HG03103 (cell line): ENCODE data around the gene RSPH6A.

Experiments
- ATAC-seq: cut with Tn5 transposase; IDR thresholded peaks from one replicate; pipeline ENCODE4 v1.9.1; 2021; ENCODE audit warnings: low read depth; ENCODE audit not compliant: unreplicated experiment

The RSPH6A gene

DNA sequence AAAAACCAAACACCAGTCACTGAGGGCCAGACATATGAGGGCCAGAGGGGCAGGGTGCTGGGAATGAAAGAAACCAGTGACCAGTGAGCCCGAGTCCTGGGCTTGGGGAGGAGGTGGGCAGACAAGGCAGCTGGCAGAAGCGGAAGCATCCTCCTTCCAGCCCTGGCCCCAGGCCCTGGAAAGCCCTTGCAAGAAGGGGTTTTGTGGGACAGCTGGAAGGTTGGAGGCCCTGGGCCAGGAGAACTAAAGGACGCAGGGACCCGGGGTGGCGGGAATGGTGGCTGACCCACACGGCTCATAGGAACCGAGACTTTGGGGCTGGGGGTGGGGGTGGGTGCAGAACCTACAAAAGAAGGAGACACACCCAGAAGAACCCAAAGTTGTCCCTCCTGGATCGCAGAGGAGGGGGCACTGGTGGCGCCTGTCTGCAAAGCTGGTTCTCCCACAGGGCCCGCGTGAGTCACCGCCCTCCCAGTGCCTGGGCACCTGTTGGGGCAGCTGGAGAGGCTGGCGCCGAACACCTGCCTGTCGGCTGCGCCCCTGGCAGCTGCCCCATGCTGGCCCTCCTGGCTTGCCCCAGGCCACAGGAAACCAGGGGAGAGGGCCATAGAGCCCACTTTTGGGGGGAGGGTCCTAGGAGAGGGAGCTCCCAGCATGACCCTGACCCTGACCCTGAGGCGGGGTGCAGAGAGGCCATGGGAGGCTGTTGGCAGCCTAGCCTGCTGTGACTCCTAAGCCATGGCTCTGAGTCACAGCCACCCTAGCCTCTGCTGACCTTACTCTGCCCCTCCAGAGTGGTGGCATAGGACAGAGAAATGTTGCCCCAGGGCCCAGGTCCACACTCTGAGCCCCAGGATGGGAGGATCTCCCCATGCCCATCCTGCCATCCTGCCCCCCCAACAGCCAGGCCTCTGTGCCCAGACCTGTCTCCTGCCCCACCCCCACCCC is 33.6 kb downstream of the RSPH6A start:
- ATAC-seq: no peak

DNA sequence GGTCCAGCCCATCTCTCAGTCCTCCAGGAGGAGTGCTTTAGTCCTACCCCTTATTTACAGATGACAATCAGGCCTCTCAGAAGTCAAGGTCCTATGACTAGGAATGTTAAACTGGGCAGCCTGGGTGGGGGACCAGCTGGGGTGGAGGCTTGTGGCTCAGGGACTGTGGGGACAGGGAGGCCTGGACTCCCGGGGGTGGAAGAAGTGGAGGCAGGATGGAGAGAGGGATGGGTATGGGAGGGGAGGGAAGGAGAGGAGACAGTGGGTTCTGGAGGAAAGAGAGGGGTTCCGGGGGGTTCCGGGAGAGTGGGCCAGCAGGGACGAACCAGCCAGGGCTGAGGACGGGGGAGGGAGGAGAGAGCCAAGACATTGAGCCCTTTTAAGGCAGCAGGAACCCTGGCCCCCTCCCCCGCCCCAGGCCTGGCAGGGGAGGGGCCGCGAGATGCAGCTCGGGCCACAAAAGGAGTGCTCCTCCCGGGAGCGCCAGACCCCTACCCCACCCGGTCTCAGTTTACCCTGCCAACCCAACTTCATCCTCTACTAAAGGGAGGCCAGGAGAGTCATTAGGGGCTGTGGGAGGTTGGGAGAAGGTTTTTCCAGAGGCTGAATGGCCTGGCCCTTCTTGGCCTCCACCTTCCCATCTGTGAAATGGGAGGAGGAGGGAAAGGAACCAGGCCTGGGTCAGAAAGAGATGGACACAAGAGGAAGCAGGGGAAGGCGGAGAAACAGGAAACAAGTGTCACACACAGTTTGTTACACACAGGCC is 34.5 kb downstream of the RSPH6A start:
- ATAC-seq: no peak

DNA sequence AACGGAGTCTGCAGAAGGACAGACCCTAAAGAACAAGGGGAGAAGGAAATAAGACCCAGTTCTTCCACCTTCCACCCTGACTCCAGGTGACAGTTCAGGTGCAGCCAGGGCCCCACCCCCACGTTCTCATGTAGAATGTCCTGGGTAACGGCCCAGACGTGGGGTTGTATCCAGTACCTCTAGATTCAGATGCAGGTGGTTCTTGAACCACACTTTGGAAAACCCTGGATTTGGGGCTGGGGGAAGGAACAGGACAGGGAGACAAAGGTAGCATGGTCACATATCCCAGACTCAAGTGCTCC is 35.0 kb downstream of the RSPH6A start:
- no peak for ATAC-seq

DNA sequence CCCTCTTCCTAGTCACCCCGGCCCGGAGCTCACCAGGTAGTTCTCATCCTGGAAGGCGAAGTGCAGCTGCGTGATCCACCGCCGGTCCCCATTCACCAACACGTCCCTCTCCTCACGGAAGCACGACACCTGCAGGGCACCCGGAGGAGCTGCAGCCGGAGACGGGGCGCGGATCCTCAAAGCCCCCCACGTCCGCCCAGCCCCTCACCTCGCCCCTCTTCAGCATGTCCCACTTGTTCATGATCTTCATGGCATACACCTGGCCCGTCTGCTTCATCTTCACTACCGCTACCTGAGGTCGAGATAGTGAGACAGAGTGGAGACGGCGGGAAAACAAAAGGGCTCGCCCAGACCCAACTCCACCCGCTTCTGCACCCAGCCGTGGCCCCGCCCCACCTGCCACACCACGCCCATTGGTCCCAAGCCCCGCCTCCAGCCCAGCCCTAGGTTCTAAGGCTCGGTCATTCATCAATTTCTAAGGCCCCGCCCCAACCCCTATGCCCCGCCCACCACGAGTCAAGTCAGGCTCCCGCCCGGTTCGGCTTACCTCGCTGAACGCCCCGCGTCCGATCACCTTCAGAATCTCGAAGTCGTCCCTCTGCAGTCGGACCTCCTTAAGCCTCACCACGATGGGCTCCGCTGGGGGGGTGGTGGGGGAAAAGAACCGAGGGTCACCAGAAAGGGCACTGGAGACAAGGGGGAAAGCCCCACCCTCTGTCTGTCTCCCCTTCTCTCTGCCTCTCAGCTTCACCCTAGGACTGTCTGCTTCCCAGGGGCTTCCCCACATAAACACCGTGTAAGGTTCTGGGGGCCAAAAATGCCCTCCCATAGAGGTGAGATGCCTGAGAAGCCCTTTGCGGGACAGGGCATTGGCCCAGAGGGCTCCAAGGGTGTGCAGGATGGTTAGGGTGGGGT is 35.6 kb downstream of the RSPH6A start:
- peak; percentile 67 for ATAC-seq

DNA sequence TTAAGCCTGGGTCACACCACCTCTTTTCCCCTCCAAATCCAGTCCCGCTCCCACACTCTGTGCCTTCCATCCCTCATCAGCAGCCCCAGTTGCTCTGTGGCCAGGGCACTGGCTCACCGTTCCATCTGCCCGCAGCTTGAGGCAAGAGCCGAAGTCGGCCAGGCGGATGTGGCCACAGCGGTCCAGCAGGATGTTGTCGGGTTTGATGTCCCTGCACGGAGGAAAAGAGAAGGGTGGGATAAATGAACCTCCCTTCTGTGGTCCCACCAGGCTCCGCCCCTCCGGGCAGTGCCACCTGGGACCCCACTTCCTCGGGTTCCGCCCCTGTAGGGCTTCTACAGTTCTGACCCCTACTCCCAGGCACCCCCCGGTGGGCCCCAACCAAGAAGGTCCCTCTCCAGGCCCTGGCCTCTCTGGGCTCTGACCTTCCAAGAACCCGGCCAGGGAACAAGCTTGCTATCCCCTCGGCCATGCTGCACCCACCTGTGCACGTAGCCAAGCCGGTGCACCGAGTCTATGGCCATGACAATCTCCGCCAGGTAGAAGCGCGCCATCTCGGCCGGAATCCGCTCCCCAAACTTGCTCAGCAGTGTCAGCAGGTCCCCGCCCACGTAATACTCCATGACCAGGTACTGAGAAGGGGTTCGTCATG is 37.0 kb downstream of the RSPH6A start:
- ATAC-seq: no peak

DNA sequence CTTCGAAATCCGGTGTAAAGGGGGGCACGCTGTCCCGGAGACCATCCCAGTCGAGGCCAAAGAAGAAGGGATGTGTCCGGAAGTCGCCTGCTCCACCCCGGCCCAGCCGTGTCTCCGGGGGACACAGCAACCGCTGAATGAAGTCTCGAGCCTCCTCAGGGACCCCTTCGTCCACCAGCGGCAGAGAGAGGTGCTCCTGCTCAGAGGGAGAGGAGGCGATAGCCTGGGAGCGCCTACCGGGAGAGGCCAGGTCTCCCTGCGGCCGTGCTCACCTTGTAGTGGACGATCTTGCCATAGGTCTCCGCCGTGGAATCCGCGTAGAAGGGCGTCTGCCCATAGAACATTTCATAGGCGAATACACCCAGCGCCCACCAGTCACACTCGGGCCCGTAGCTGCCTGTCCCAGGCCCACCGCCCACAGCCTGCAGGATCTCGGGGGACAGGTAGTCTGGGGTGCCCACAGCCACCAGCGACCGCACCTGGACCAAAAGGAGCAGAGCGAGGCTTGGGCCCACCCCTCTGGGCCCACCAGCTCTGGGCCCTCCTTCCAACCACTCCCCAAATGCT is 37.6 kb downstream of the RSPH6A start:
- ATAC-seq: no peak

DNA sequence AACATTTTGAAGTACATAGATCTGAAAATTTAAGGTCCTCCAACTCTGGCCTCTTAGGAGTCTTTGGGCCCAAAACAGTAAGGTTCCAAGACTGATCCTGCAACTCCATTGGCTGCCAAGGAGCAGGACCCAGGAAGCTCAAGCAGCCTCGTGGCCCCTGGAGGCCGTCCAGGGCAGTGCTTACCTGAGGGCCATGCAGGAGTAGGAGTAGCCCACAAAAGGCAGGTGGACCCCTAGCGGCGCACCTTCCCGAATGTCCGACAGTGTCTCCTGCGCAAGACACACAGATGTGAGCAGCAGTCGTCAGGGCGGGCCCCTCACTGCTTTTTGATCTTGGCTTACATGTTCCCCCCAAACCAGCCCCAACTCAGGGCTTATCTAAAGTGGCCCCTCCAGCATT is 40.3 kb downstream of the RSPH6A start:
- no peak for ATAC-seq

DNA sequence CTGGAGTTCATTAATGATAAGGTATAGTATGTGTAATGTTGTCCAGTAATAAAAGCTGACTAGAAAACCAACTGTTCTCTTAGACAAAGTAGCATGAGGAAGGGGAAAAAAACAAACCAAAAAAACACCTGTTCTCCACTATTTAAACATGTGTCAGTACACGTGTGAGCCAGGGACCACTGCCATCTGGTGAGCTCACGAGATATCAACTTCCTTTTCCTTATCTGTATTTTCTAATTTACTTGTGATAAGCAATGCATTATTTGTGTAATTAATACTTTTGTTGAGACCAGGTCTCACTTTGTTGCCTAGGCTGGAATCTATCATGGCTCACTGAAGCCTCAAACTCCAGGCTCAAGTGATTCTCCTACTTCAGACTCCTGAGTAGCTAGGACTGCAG is 41.7 kb downstream of the RSPH6A start:
- ATAC-seq: no peak

DNA sequence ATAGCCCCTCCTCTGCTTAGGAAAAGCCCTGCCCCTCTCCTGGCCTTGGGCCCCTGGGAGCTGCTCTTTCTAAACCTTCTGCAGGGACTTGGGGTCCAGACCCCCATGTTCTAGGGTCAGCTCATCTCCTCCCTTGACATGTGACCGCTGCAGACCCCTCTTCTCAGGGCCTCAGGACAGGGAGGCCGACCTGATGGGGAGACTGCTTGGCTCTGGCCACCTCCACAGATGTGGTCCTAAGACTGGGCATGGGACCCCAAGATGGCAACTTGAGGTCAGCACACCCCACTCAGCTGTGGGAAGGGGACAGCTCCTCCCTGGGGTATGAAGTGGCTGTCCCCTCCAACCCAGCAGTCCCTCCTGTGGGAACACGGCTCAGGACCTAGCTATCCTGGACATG is 42.2 kb downstream of the RSPH6A start:
- ATAC-seq: no peak

DNA sequence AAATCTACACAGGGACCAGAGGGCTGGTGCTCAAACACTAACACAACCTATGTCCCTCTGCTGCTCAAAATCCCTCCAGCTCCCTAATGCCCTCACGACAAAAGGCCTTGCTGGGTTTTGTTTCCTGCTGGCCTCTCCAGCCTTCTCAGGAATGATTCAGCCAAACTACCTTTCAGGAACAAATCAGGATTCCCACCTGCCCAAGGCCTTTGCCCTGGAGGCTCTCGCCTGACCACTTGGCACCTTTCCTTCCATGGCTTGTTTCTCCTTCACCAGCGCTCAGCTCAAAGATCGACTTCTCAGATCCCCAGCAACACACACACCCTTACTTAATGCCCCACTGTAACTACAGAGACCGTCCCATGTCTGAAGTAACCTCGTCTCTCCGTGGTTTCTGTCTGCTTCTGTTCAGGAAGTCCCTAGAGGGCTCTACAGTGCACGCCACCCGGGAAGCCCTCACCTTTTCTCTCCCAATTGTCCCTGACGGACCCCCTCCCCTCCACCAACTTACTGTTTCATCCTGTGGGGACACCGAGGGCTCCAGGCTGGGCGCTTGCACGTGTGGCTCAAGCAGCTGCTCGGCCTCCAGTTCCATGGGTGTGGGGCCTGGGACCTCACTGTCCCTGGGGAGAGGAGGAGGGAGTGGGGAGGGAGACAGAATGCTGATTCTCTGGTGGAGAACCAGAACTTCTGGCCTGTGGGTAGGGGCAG is 42.8 kb downstream of the RSPH6A start:
- no peak for ATAC-seq

DNA sequence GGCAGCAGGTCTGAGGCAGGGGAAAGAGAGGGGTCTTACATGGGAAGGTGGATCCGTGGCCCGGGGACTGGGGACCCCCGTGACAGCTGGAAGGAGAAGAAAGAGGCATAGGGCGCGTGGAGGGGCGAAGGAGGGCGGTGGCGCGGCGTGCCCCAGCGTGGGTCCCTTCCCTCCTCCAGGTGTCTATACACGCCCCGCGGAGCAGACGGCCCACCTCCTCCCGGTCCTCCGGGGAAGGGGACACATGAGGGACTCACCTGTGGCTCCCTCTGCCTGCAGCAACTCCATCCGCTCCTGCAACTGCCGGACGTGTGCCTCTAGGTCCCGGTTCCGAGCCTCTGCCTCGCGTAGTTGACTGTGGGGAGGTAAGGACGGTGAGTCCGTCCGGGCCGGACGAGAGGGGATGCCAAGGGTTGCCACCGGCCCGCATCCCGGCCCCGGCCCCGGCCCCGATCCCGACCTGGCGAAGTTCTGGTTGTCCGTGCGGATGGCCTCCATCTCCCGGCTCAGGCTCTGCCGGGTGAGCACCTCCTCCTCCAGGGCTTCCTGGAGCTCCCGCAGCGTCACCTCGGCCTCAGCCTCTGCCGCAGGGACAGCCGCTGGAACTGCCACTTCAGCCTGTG is 43.7 kb downstream of the RSPH6A start:
- ATAC-seq: no peak

DNA sequence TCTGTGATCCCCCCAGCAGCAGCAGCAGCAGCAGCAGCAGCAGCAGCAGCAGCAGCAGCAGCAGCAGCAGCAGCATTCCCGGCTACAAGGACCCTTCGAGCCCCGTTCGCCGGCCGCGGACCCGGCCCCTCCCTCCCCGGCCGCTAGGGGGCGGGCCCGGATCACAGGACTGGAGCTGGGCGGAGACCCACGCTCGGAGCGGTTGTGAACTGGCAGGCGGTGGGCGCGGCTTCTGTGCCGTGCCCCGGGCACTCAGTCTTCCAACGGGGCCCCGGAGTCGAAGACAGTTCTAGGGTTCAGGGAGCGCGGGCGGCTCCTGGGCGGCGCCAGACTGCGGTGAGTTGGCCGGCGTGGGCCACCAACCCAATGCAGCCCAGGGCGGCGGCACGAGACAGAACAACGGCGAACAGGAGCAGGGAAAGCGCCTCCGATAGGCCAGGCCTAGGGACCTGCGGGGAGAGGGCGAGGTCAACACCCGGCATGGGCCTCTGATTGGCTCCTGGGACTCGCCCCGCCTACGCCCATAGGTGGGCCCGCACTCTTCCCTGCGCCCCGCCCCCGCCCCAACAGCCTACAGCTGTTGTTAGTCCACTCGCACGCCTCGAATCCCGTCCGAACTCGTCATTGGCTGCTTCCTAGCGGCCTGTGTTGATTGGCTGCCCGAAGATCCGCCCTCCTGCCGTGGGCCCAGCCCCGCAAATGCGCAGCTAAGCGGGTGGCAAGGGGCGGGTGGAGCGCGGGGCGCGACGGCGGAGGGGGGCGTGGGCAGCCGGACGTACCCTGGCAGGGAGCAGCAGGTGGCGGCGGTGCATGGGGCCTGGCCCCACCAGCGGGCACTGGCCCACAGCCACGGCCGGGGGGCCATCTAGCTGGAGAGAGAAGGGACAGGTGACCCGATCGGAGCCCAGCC is 44.7 kb downstream of the RSPH6A start:
- peak; percentile 41 for ATAC-seq

DNA sequence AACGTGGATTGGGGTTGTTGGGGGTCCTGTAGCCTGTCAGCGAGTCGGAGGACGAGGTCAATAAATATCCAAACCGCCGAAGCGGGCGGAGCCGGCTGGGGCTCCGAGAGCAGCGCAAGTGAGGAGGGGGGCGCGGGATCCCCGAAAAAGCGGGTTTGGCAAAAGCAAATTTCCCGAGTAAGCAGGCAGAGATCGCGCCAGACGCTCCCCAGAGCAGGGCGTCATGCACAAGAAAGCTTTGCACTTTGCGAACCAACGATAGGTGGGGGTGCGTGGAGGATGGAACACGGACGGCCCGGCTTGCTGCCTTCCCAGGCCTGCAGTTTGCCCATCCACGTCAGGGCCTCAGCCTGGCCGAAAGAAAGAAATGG is 45.3 kb downstream of the RSPH6A start:
- ATAC-seq: no peak

DNA sequence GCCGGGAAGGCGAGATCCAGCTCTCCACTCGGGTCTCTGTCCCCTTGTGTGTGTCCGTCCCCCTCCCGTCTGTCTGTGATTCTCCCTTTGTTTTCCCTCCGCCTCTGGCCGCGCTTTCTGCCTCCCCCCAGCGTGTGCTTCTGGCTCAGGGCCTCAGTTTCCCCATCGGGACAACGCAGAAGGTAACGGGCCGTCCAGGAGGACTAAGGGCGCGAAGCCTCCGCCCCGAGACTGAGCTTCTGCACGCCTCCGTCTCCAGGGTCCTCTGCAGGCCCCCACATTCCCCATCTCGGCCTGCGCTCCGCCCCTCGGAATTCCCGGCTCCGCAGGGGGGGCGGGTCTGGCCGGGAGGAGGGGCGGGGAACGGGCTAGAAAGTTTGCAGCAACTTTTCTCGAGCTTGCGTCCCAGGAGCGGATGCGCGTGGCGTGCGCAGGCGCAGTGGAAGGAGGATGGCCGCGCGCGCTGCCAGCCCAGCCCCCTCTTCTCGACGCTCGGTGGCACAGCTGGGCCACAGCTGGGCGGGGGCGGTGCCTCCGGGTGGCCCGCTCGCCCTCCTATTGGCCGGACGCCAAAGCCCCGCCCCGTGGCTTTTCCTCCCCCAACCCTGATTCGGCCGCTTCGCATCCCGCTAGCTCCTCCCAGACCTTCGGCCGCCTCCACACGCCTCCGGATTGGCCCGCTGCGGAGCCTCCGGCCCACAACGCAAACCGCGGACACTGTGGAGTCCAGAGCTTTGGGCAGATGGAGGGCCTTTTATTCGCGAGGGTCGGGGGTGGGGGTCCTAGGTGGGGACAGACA is 45.9 kb downstream of the RSPH6A start, which contains the start of gene SIX5:
SIX5 (minus strand) TSS at position 269 of the 799 bp plus-strand sequence. CDS start 408 bp downstream, outside the sequence.
- peak; percentile 41 for ATAC-seq

DNA sequence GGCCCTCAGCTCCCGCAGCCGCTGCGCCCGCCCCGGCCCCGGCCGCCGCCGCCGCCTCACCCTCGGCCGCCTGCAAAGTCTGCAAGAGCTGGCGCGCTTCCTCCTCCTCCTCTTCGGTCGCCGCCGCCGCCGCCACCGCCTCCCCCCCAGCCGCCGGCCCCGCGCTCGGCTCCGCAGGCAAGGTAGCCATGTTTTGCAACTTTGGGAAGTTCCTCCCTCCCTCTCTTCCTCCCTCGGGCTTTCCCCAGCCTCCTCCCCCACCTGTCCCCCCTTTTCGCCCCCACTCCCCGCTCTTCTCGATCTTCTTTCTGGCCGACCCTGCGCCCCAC is 46.5 kb downstream of the RSPH6A start:
- ATAC-seq: no peak

DNA sequence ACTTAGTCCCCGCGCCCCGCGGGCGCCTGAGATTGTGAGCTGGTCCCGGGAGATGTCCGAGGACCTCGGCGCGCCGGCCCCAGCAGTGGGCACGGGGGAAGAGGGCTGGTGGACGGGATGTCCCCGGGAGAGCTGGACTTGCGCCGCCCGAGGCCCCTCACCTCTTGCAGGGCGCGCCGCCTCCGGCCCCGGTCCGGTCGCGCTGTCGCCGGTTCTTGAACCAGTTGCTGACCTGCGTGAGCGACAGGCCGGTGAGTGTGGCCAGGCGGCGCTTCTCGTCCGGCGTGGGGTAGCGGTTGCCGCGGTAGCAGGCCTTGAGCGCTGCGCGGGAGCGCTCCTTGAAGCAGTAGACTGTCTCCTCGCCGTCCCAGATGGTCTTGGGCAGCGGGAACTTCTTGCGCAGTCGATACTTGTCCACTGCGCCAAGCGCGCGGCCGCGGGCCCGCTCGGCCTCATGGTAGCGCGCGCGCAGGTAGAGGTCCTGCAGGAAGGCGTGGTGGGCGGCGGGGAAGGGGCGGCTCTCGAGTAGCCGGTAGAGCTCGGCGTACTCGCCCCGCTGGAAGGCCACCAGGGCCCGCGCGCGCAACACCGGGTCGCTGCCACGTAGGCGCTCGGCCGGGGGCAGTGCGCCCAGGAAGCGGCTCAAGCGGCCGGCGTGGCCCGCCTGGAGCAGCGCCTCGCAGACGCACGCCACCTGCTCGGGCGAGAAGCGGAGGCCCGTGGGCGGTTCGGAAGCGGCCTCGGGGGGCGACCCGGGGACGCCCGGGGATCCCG is 47.0 kb downstream of the RSPH6A start:
- ATAC-seq: no peak
